Pancreas (tissue), 10 donors: Measurements from ENCODE around the gene CFAP119. TPM values are rescaled to one million over a fixed set of nuclear protein-coding genes. Genes with fewer than 3 reads are reported as not detected.
A peak's percentile ranks its signal among the peaks of the same experiment; 100 is the strongest.

Experiments used
- ATAC-seq, 4 donors: fragments of 200-7000 bp; cut with Tn5 transposase; one replicate each; pipeline versions ENCODE4 v1.8.0 to v1.9.1; 2020; ENCODE audit warnings: mild to moderate bottlenecking in 4 of 4, moderate library complexity in 4 of 4
- DNase-seq, 6 donors: peaks; one replicate each; pipeline ENCODE4 v3.0.0-alpha.2; 2020
- FAIRE-seq: peaks from 2 replicates; lab custom pipeline; 2012; peaks lifted over from hg19 to GRCh38; lab: Jason Lieb, UNC
- H3K27ac ChIP-seq, 4 donors: fragments of 200-600 bp; sonication (generic); 1 replicate in 3 of 4; 2 replicates in 1 of 4; pipeline versions ENCODE4 v1.5.0 to v1.8.0; 2020
- H3K27me3 ChIP-seq, 4 donors: fragments of 200-600 bp; one replicate each; pipeline ENCODE4 v1.8.0; 2021
- H3K36me3 ChIP-seq, 3 donors: fragments of 200-600 bp; sonication (generic) in 1 of 3; one replicate each; pipeline versions ENCODE4 v1.5.0 to v1.8.0; 2020 to 2021
- H3K4me1 ChIP-seq, 3 donors: fragments of 200-600 bp; one replicate each; pipeline ENCODE4 v1.8.0; 2021
- H3K4me3 ChIP-seq, 4 donors: fragments of 200-600 bp; sonication (generic) in 2 of 4; one replicate each; pipeline versions ENCODE4 v1.5.0 to v1.8.0; 2020 to 2021
- H3K9me3 ChIP-seq, 4 donors: fragments of 200-600 bp; one replicate each; pipeline ENCODE4 v1.8.0; 2021
- CTCF ChIP-seq, 4 donors: fragments of 200-600 bp; sonication (generic) in 3 of 4; IDR thresholded peaks; one replicate each; pipeline versions ENCODE4 v1.5.0 to v1.8.0; 2021; ENCODE audit warnings: antibody characterized with exemption in 4 of 4
- WGBS, 2 donors: extraction: QIAGEN DNeasy Blood & Tissue Kit; methylation state at CpG; one replicate each; pipeline ENCODE4 v1.1.7; 2013; 5-methylcytosine and 5-hydroxymethylcytosine counted together
- intact Hi-C, 3 donors: fragments of 100-400 bp; cut with DNase I; formaldehyde crosslinking; loops; one replicate each; pipeline versions ENCODE4 v1.11.1 to v1.14.2; 2022
- polyA plus RNA-seq, 2 donors: library from polyadenylated mRNA; stranded (reverse); fragments of 200-250 nt; gene quantifications; one replicate each; pipeline ENCODE4 v1.2.3, GENCODE V29; 2013
- total RNA-seq, 6 donors: library from RNA; stranded (reverse); fragmentation: NEBNext Ultra II Directional in 4 of 6; extraction: Animal tissue kit (Norgen Biotek cat#: 25700) in 4 of 6; gene quantifications; one replicate each; pipeline versions ENCODE4 v1.2.1 to v1.2.4, GENCODE V29; 2021 to 2023
- donor health status: healthy with polysubstance abuse.
- donor health status: DM: no; HTN: no; CAD: no; lungs with moderate emphysema.
- donor health status: DM: no; HTN: no; CAD: no.
- donor health status: control.
- donor health status: control.
- donor health status: Bipolar disorder and iron deficiency.
- donor health status: DM: yes; HTN: yes; CAD: no.
- donor health status: DM: no; HTN: no; CAD: no.
- donor health status: DM: no; HTN: no; CAD: no.
- donor health status: DM: yes; HTN: yes; CAD: no.

CFAP119 gene
- total and polyA plus RNA-seq, 8 donors, result 1.7 to 32.1 (median 3.4) TPM

- Histone ChIP-seq H3K4me3 (no peak overlapping the region), H3K27me3 (no peaks in the 10 kb centered on the region), H3K9me3 (no peaks in the 10 kb centered on the region), H3K4me1 (peaks cover 0 to 5% (median 0%) of the 10 kb centered on the region in 3 donors), H3K27ac (no peak overlapping the region), H3K36me3 (peaks cover 20 to 81% (median 58%) of the 10 kb centered on the region in 3 donors)
- ATAC-seq, result no peak
- DNase-seq, result peak in 2 of 6 donors; percentile 49 to 59
- WGBS, 2 donors, result 93 to 94% methylated on average over 10 of the region's 10 CpGs
- intact Hi-C loops, result no loop called here
- no peak for TF ChIP-seq CTCF (IDR thresholded peaks at IDR 0.05)
- no peak for FAIRE-seq
Observed at GRCh38 chr16:30722916-30723315, 38.9 kb downstream of the CFAP119 start.

DNA sequence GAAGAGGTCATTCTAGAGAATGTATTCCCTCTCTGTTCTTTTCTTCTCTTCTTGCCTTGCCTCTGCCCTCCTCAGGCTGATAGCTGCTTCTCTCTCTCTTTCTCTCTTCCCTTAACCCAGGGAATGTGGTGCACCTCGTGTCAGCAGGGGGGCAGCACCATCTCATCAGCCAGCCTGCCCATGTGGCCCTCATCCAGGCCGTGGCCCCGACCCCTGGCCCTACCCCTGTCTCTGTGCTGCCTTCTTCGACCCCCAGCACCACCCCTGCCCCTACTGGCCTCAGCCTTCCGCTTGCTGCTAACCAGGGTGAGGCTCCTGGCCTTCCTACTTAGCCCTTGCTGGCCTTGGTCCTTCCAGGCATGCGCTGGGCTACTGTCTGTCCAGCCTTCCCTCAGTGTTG, 39.4 kb downstream of the CFAP119 start:
- ATAC-seq (peak in 2 of 4 donors; percentile 14 to 17), FAIRE-seq (no peak), DNase-seq (peak in 2 of 6 donors; percentile 39 to 43)
- Histone ChIP-seq H3K9me3 (no peaks in the 10 kb centered on the region), H3K27me3 (no peaks in the 10 kb centered on the region), H3K4me1 (peaks cover 0 to 5% (median 0%) of the 10 kb centered on the region in 3 donors), H3K27ac (no peak overlapping the region), H3K36me3 (peaks cover 20 to 82% (median 58%) of the 10 kb centered on the region in 3 donors), H3K4me3 (no peak overlapping the region)
- 74 to 75% methylated on average over 6 of the region's 6 CpGs for WGBS, 2 donors
- intact Hi-C loops, result no loop called here
- TF ChIP-seq CTCF (IDR thresholded peaks at IDR 0.05), result no peak

GRCh38 chr16:30721606-30722005, 40.3 kb downstream of the CFAP119 start:
- FAIRE-seq (no peak), ATAC-seq (peak in 1 of 4 donors; percentile 6), DNase-seq (no peak)
- Histone ChIP-seq H3K27ac (no peak overlapping the region), H3K27me3 (no peaks in the 10 kb centered on the region), H3K36me3 (peaks cover 20 to 91% (median 60%) of the 10 kb centered on the region in 3 donors), H3K4me3 (no peak overlapping the region), H3K4me1 (peaks cover 0 to 5% (median 0%) of the 10 kb centered on the region in 3 donors), H3K9me3 (no peaks in the 10 kb centered on the region)
- TF ChIP-seq CTCF (IDR thresholded peaks at IDR 0.05), result no peak
- 94 to 100% methylated on average over 1 of the region's 1 CpG for WGBS, 2 donors
- intact Hi-C loops, result no loop called here

- peaks cover 20 to 95% (median 64%) of the 10 kb centered on the region in 3 donors for H3K36me3 ChIP-seq
- TF ChIP-seq CTCF (IDR thresholded peaks at IDR 0.05), result no peak
- H3K4me1 ChIP-seq, result peaks cover 0 to 3% (median 0%) of the 10 kb centered on the region in 3 donors
- no peak overlapping the region for H3K4me3 ChIP-seq
- intact Hi-C loops, result no loop called here
- no peak overlapping the region for H3K27ac ChIP-seq
- H3K9me3 ChIP-seq, result no peaks in the 10 kb centered on the region
- H3K27me3 ChIP-seq, result no peaks in the 10 kb centered on the region
- DNase-seq (peak in 2 of 6 donors; percentile 37 to 55), FAIRE-seq (no peak), ATAC-seq (no peak)
- WGBS, 2 donors, result 96 to 97% methylated on average over 8 of the region's 8 CpGs
Observed at GRCh38 chr16:30721167-30721566, 40.7 kb downstream of the CFAP119 start.

DNA sequence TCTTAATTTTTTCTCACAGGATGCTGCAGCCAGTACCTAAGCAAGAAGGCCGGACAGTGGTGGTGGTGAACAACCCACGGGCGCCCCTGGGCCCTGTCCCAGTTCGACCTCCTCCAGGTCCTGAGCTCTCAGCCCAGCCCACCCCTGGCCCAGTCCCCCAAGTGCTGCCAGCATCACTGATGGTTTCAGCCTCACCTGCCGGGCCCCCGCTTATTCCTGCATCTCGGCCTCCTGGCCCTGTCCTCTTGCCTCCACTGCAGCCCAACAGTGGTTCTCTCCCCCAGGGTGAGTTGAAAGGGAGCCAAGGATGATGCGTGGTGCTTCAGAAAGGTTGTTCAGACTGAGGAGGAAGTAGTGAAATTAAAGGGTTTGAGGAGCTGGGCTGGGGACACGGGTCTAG, 41.2 kb downstream of the CFAP119 start:
- H3K36me3 ChIP-seq, result peaks cover 20 to 99% (median 66%) of the 10 kb centered on the region in 3 donors
- no peak overlapping the region for H3K27ac ChIP-seq
- H3K4me1 ChIP-seq, result no peaks in the 10 kb centered on the region
- ATAC-seq (no peak), DNase-seq (peak in 2 of 6 donors; percentile 29 to 50), FAIRE-seq (no peak)
- H3K9me3 ChIP-seq, result no peaks in the 10 kb centered on the region
- intact Hi-C loops, result no loop called here
- H3K27me3 ChIP-seq, result no peaks in the 10 kb centered on the region
- H3K4me3 ChIP-seq, result no peak overlapping the region
- TF ChIP-seq CTCF (IDR thresholded peaks at IDR 0.05), result no peak
- whole genome bisulfite sequencing, 2 donors, result 81 to 83% methylated on average over 8 to 9 of the region's 9 CpGs
